ENCODE data around the gene FBXL16.

Gene FBXL16

GRCh38 chr16:671353-672131 is 34.1 kb downstream of the FBXL16 start:
- Histone ChIP-seq H3K4me1 (ENCODE audit: control insufficient read depth, low read length) (peaks cover 21% of the 10 kb centered on the region), H3K36me3 (ENCODE audit: control insufficient read depth, low read length) (peaks cover 71% of the 10 kb centered on the region), H3K4me2 (ENCODE audit: low read length) (no peak overlapping the region), H4K20me1 (ENCODE audit: control insufficient read depth, insufficient read depth, low read depth, low read length) (peaks cover 5% of the 10 kb centered on the region; the same call in 1 of the 2 replicates), H3K9me3 (ENCODE audit: control insufficient read depth, insufficient read depth, low read length) (no peaks in the 10 kb centered on the region), H3F3A (ENCODE audit: control insufficient read depth, insufficient read depth) (0 out of 2 replicates have a peak, but pooled peaks cover 2% of the 10 kb centered on the region), H3K27ac (ENCODE audit: low read depth, low read length) (no peak overlapping the region), H3K4me3 (ENCODE audit: low read length) (no peak overlapping the region), H3K9me2 (replicated peaks; ENCODE audit: control insufficient read depth, low read length) (no peaks in the 10 kb centered on the region), H3K27me3 (ENCODE audit: control insufficient read depth, low read length) (peaks cover 3% of the 10 kb centered on the region; the same call in 1 of the 2 replicates), H3K79me2 (ENCODE audit: control insufficient read depth, low read length) (peaks cover 25% of the 10 kb centered on the region)
- no peak for TF ChIP-seq EZH2phosphoT487 (IDR thresholded peaks at IDR 0.05; ENCODE audit: borderline replicate concordance, low read length)
- TF ChIP-seq CTCF (IDR thresholded peaks at IDR 0.05; ENCODE audit: low read depth, low read length, poor library complexity, severe bottlenecking), result no peak

GRCh38 chr16:670485-671352 is 34.9 kb downstream of the FBXL16 start:
- H3F3A ChIP-seq (ENCODE audit: control insufficient read depth, insufficient read depth), result 0 out of 2 replicates have a peak, but pooled peaks cover 2% of the 10 kb centered on the region
- no peak for TF ChIP-seq EZH2phosphoT487 (IDR thresholded peaks at IDR 0.05; ENCODE audit: borderline replicate concordance, low read length)
- no peak for TF ChIP-seq CTCF (IDR thresholded peaks at IDR 0.05; ENCODE audit: low read depth, low read length, poor library complexity, severe bottlenecking)
- no peaks in the 10 kb centered on the region for H3K9me2 ChIP-seq (replicated peaks; ENCODE audit: control insufficient read depth, low read length)
- H3K4me2 ChIP-seq (ENCODE audit: low read length), result no peak overlapping the region
- H3K9me3 ChIP-seq (ENCODE audit: control insufficient read depth, insufficient read depth, low read length), result no peaks in the 10 kb centered on the region
- H3K27me3 ChIP-seq (ENCODE audit: control insufficient read depth, low read length), result peaks cover 3% of the 10 kb centered on the region; the same call in 1 of the 2 replicates
- peaks cover 21% of the 10 kb centered on the region for H3K4me1 ChIP-seq (ENCODE audit: control insufficient read depth, low read length)
- peaks cover 25% of the 10 kb centered on the region for H3K79me2 ChIP-seq (ENCODE audit: control insufficient read depth, low read length)
- H4K20me1 ChIP-seq (ENCODE audit: control insufficient read depth, insufficient read depth, low read depth, low read length), result peaks cover 5% of the 10 kb centered on the region; the same call in 1 of the 2 replicates
- H3K4me3 ChIP-seq (ENCODE audit: low read length), result no peak overlapping the region
- H3K27ac ChIP-seq (ENCODE audit: low read depth, low read length), result no peak overlapping the region
- H3K36me3 ChIP-seq (ENCODE audit: control insufficient read depth, low read length), result peaks cover 77% of the 10 kb centered on the region

GRCh38 chr16:669666-670065 is 35.9 kb downstream of the FBXL16 start:
- Histone ChIP-seq H3K9me2 (replicated peaks; ENCODE audit: control insufficient read depth, low read length) (no peaks in the 10 kb centered on the region), H3K79me2 (ENCODE audit: control insufficient read depth, low read length) (peaks cover 25% of the 10 kb centered on the region), H3K4me3 (ENCODE audit: low read length) (peak overlapping the region; percentile 98; the same call in 1 of the 2 replicates), H3K36me3 (ENCODE audit: control insufficient read depth, low read length) (peaks cover 77% of the 10 kb centered on the region), H4K20me1 (ENCODE audit: control insufficient read depth, insufficient read depth, low read depth, low read length) (peaks cover 5% of the 10 kb centered on the region; the same call in 1 of the 2 replicates), H3K27ac (ENCODE audit: low read depth, low read length) (no peak overlapping the region), H3K9me3 (ENCODE audit: control insufficient read depth, insufficient read depth, low read length) (no peaks in the 10 kb centered on the region), H3K4me2 (ENCODE audit: low read length) (peak overlapping the region; percentile 97), H3F3A (ENCODE audit: control insufficient read depth, insufficient read depth) (0 out of 2 replicates have a peak, but pooled peaks cover 2% of the 10 kb centered on the region), H3K4me1 (ENCODE audit: control insufficient read depth, low read length) (peaks cover 14% of the 10 kb centered on the region), H3K27me3 (ENCODE audit: control insufficient read depth, low read length) (no peaks in the 10 kb centered on the region)
- TF ChIP-seq EZH2phosphoT487 (IDR thresholded peaks at IDR 0.05; ENCODE audit: borderline replicate concordance, low read length) (no peak), CTCF (IDR thresholded peaks at IDR 0.05; ENCODE audit: low read depth, low read length, poor library complexity, severe bottlenecking) (no peak)
